ENCODE data around the gene VEZT. TPM values are rescaled to one million over a fixed set of nuclear protein-coding genes. Genes with fewer than 3 reads are reported as not detected.
"Not testable (repeated sequence)": the region's sequence is repeated elsewhere in the genome, so short reads cannot be mapped to it uniquely, and the experiment has no call there.

VEZT gene
- total RNA-seq, 1 donor from 2014 or later, result 64.2 TPM

DNA sequence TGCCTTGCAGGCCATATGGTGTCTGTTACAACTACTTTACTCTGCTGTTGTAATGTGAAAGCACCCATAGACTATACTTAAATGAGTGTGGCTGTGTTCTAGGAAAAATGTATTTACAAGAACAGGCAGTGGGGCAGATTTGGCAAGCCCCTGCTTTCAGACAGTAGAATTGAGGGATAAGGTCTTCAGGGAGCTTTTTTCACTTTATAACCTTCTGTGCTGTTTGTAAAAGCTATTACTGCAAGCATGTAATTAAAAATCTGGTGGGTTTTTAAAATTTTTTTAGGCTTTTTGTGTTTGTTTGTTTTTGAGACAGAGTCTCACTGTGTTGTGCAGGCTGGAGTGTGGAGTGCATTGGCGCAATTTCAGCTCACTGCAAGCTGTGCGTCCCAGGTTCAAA lies 73.9 kb downstream of the VEZT start:
- no peak for ATAC-seq
- peaks cover 77% of the 10 kb centered on the region for H3K36me3 ChIP-seq
- no peak overlapping the region for H3K27ac ChIP-seq
- DNase-seq, result no peak
- no peaks in the 10 kb centered on the region for H3K27me3 ChIP-seq (ENCODE audit: low read depth)
- no peak overlapping the region for H3K4me3 ChIP-seq
- no peaks in the 10 kb centered on the region for H3K4me1 ChIP-seq
- TF ChIP-seq, protein P1, sequence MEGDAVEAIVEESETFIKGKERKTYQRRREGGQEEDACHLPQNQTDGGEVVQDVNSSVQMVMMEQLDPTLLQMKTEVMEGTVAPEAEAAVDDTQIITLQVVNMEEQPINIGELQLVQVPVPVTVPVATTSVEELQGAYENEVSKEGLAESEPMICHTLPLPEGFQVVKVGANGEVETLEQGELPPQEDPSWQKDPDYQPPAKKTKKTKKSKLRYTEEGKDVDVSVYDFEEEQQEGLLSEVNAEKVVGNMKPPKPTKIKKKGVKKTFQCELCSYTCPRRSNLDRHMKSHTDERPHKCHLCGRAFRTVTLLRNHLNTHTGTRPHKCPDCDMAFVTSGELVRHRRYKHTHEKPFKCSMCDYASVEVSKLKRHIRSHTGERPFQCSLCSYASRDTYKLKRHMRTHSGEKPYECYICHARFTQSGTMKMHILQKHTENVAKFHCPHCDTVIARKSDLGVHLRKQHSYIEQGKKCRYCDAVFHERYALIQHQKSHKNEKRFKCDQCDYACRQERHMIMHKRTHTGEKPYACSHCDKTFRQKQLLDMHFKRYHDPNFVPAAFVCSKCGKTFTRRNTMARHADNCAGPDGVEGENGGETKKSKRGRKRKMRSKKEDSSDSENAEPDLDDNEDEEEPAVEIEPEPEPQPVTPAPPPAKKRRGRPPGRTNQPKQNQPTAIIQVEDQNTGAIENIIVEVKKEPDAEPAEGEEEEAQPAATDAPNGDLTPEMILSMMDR (IDR thresholded peaks at IDR 0.05), result no peak
- no peaks in the 10 kb centered on the region for H3K9me3 ChIP-seq
- intact Hi-C loops (cut with DNase I), result no loop called here

DNA sequence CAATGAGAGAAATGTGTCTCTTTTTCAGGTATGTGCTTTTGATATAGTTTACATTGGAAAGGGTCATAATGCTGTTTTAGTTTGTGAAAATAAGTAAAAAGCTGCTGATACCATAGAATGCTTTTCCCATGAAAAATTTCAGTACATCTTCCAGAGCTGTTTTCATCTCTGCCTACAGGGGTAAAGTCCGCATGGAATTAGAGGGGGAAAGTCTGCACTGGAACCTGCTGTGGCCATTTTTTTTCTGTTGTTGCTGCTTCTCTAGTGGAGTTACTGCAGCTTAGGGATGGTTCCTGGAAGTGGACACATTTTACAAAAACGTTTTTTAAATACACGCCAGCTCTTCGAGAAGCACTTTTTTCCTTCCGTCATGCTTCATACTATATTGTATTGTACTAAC lies 81.3 kb downstream of the VEZT start:
- H3K4me1 ChIP-seq, result no peaks in the 10 kb centered on the region
- H3K4me3 ChIP-seq, result no peak overlapping the region
- H3K9me3 ChIP-seq, result no peaks in the 10 kb centered on the region
- no peak overlapping the region for H3K27ac ChIP-seq
- H3K36me3 ChIP-seq, result peaks cover 77% of the 10 kb centered on the region
- intact Hi-C loops (cut with DNase I), result no loop called here
- no peaks in the 10 kb centered on the region for H3K27me3 ChIP-seq (ENCODE audit: low read depth)
- ATAC-seq (no peak), DNase-seq (no peak)
- TF ChIP-seq, protein P1 (IDR thresholded peaks at IDR 0.05), result no peak

GRCh38 chr12:95300286-95300685 lies 82.7 kb downstream of the VEZT start:
- Histone ChIP-seq H3K4me1 (no peaks in the 10 kb centered on the region), H3K27me3 (ENCODE audit: low read depth) (no peaks in the 10 kb centered on the region), H3K4me3 (no peak overlapping the region), H3K9me3 (no peaks in the 10 kb centered on the region), H3K36me3 (peaks cover 63% of the 10 kb centered on the region), H3K27ac (no peak overlapping the region)
- DNase-seq (no peak), ATAC-seq (no peak)
- TF ChIP-seq, protein P1 (IDR thresholded peaks at IDR 0.05), result no peak
- intact Hi-C loops (cut with DNase I), result no loop called here

- no peak for DNase-seq
- Histone ChIP-seq H3K27ac (no peak overlapping the region), H3K9me3 (no peaks in the 10 kb centered on the region), H3K4me1 (no peaks in the 10 kb centered on the region), H3K27me3 (ENCODE audit: low read depth) (no peaks in the 10 kb centered on the region), H3K4me3 (no peak overlapping the region), H3K36me3 (peaks cover 36% of the 10 kb centered on the region)
- intact Hi-C loops (cut with DNase I), result no loop called here
- TF ChIP-seq, protein P1 (IDR thresholded peaks at IDR 0.05), result no peak
- peak in 1 of 2 donors; percentile 21 for ATAC-seq
Observed at GRCh38 chr12:95303476-95303875, 85.9 kb downstream of the VEZT start.

- ATAC-seq (no peak), DNase-seq (no peak)
- Histone ChIP-seq H3K36me3 (peaks cover 24% of the 10 kb centered on the region), H3K4me3 (no peak overlapping the region), H3K9me3 (no peaks in the 10 kb centered on the region), H3K27me3 (ENCODE audit: low read depth) (no peaks in the 10 kb centered on the region), H3K27ac (no peak overlapping the region), H3K4me1 (no peaks in the 10 kb centered on the region)
- intact Hi-C loops (cut with DNase I), result no loop called here
- TF ChIP-seq, protein P1 (IDR thresholded peaks at IDR 0.05), result no peak
Observed at GRCh38 chr12:95304673-95305198, 87.1 kb downstream of the VEZT start.

- DNase-seq, result no peak
- H3K4me1 ChIP-seq, result no peaks in the 10 kb centered on the region
- ATAC-seq, result no peak
- H3K9me3 ChIP-seq, result no peaks in the 10 kb centered on the region
- intact Hi-C loops (cut with DNase I), result no loop called here
- TF ChIP-seq, protein P1 (IDR thresholded peaks at IDR 0.05), result no peak
- peaks cover 5% of the 10 kb centered on the region for H3K36me3 ChIP-seq
- H3K4me3 ChIP-seq, result no peak overlapping the region
- H3K27ac ChIP-seq, result no peak overlapping the region
- H3K27me3 ChIP-seq (ENCODE audit: low read depth), result no peaks in the 10 kb centered on the region
Observed at GRCh38 chr12:95312656-95313055, 95.0 kb downstream of the VEZT start.

DNA sequence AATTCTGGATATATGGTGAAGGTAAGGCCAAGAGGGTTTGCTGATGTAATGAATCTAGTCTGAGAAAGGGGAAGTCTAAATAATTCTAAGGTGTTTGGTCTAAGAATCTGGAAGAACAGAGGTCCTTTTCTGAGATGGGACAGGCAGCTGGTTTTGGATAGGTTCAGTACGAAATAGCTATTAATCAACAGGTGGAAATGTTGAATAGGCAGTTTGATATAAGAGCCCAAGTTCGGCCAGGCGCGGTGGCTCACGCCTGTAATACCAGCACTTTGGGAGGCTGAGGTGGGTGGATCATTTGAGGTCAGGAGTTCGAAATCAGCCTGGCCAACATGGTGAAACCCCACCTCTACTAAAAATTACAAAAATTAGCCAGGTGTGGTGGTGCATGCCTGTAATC lies 97.1 kb downstream of the VEZT start:
- H3K27me3 ChIP-seq (ENCODE audit: low read depth); DNase-seq; ATAC-seq; H3K27ac ChIP-seq; H3K9me3 ChIP-seq; H3K36me3 ChIP-seq; H3K4me1 ChIP-seq; intact Hi-C loops (cut with DNase I); H3K4me3 ChIP-seq: not testable (repeated sequence)

Measured in lower lobe of right lung (tissue), 2 donors.